Measurements from ENCODE around the gene GPD1.

The GPD1 gene

DNA sequence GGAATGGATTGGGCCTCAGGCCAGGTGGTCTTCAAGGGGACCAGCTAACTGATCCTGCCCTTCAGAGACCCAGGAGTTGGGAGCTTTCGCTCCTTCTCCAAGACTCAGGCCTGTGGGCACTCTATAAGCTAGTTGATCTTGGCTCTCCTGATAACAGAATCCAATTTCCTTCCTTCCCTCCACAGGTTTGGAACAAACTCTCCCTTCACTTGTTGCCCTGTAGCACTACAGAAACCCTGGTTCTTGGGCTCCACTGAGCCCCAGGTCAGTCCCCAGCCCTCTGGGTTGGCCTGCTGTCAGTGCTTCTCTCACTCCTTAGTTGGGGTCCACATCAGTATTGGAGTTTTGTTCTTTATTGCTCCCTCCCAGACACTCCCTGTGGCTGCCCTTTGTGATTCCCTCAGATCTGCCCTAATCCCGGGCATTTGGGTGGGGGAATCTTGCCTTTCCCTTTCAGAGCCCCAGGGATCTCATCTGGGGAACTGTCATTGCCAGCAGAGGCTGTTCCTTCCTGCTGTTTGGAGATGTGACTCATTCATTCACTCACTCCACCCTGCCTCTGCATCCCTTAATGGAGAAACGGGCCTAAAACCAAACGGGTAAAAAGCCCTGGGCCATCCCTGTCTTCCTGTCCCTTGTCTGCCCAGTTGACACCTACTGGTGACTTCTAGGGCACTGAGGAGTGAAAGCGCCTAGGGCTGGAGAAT is 4.4 kb upstream of the GPD1 start:
- no peak for DNase-seq
- Histone ChIP-seq H3K4me3 (ENCODE audit: low read depth, low read length) (no peak overlapping the region), H3K36me3 (replicated peaks) (peaks cover 55% of the 10 kb centered on the region), H3K27ac (no peak overlapping the region), H3K27me3 (replicated peaks) (no peaks in the 10 kb centered on the region)
- TF ChIP-seq, protein P1, sequence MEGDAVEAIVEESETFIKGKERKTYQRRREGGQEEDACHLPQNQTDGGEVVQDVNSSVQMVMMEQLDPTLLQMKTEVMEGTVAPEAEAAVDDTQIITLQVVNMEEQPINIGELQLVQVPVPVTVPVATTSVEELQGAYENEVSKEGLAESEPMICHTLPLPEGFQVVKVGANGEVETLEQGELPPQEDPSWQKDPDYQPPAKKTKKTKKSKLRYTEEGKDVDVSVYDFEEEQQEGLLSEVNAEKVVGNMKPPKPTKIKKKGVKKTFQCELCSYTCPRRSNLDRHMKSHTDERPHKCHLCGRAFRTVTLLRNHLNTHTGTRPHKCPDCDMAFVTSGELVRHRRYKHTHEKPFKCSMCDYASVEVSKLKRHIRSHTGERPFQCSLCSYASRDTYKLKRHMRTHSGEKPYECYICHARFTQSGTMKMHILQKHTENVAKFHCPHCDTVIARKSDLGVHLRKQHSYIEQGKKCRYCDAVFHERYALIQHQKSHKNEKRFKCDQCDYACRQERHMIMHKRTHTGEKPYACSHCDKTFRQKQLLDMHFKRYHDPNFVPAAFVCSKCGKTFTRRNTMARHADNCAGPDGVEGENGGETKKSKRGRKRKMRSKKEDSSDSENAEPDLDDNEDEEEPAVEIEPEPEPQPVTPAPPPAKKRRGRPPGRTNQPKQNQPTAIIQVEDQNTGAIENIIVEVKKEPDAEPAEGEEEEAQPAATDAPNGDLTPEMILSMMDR (IDR thresholded peaks at IDR 0.05; ENCODE audit: low read depth, low read length, missing control alignments): no peak
- in situ Hi-C loops (cut with HindIII; ENCODE audit: low pct_ligation_motif_present, low sequenced_read_pairs): no loop called here

DNA sequence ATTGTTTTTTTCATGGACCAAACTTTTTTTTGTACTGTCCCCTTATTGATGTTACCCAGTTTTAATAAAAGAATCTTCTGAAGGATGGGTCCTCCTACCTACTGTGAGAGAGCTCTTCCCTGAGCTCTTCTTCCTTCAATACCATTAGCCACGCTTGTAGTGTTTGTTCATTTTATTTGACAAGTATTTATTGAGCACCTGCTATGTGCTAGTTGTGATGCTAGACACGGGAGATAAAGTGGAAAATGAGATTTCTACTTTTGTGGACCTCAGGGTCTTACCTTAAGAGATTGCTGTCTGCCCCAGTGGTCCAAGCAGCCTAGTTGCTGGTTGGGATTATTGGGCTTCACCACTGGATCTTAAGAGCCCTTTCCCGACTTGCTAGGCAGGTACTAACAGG is 3.2 kb upstream of the GPD1 start:
- no peak for DNase-seq
- Histone ChIP-seq H3K27ac (no peak overlapping the region), H3K4me3 (ENCODE audit: low read depth, low read length) (no peak overlapping the region), H3K36me3 (replicated peaks) (peaks cover 44% of the 10 kb centered on the region), H3K27me3 (replicated peaks) (no peaks in the 10 kb centered on the region)
- in situ Hi-C loops (cut with HindIII; ENCODE audit: low pct_ligation_motif_present, low sequenced_read_pairs): no loop called here
- TF ChIP-seq, protein P1 (IDR thresholded peaks at IDR 0.05; ENCODE audit: low read depth, low read length, missing control alignments): no peak

DNA sequence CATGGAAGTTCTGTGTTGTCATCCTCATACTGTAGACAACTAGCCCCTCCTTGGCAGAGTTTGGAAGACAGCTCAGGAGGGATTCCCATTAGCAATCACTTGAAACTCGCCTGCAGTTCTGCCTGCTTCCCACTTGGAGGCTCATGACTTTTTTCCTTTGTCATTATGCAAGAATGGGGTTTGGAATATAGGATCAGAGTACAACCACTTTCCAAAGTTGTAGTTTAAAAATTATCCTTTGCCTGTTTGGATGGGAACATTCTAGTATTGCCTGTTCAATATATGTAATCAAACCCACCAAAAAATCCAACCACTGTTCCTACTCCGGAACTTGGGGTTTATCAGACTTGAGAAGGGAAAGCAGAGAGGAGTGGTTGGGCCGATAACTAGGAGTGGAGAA is 2.1 kb upstream of the GPD1 start:
- Histone ChIP-seq H3K27me3 (replicated peaks) (no peaks in the 10 kb centered on the region), H3K4me3 (ENCODE audit: low read depth, low read length) (no peak overlapping the region), H3K36me3 (replicated peaks) (peaks cover 33% of the 10 kb centered on the region), H3K27ac (no peak overlapping the region)
- in situ Hi-C loops (cut with HindIII; ENCODE audit: low pct_ligation_motif_present, low sequenced_read_pairs): no loop called here
- TF ChIP-seq, protein P1 (IDR thresholded peaks at IDR 0.05; ENCODE audit: low read depth, low read length, missing control alignments): peak; percentile 69
- no peak for DNase-seq

DNA sequence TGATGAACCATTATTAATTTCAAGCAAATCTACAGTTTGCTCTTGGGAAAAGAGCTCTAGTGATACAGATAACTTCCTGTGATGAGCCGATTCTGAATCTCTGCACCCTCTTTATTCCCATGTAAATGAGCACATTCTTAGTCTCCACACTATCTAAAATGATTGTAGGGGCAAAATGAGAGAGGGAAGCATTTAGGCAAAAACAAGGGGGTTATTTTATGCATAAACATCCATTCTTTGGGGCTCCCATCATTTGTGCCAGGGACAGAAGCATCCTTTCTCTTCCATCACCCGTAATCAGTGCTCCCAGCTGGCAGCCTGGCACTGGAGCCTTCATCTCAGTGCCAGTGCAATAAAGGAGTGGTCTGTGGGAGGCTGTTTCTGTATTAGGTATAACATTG is 1.7 kb upstream of the GPD1 start:
- Histone ChIP-seq H3K4me3 (ENCODE audit: low read depth, low read length) (no peak overlapping the region), H3K27me3 (replicated peaks) (no peaks in the 10 kb centered on the region), H3K27ac (no peak overlapping the region), H3K36me3 (replicated peaks) (peaks cover 28% of the 10 kb centered on the region)
- TF ChIP-seq, protein P1 (IDR thresholded peaks at IDR 0.05; ENCODE audit: low read depth, low read length, missing control alignments): no peak
- no peak for DNase-seq
- in situ Hi-C loops (cut with HindIII; ENCODE audit: low pct_ligation_motif_present, low sequenced_read_pairs): no loop called here

DNA sequence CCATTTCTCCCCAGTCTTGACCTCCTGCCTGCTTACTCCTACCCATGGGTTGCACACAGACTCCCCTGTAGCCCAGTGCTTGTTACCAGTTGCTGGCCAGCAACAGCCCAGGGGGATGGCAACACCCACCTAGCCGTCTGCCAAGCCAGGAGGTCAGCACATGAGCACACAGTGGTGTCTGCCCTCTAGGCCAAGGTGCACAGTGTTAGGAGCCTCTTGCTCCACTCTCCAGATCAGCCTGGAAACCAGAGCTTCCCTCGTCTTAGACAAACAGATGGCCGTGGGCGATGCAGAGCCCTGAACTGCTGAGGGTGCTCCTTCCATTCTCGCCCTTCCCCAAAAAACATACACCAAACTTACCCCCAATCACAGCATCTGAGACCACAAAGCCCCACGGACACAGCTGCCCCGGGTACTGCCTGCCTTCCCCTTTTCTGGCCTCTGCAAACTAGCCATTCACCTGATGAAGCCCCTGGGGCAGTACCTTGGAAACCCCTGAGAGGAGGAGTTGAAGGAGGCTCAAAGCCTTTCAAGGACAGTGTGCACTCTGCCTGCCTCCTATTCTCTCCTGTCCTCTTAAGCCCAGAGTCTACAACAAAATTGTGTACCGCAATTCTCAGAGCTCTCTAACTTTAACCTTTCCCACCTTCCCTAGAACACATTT is 1.0 kb upstream of the GPD1 start:
- Histone ChIP-seq H3K27me3 (replicated peaks) (no peaks in the 10 kb centered on the region), H3K27ac (no peak overlapping the region), H3K36me3 (replicated peaks) (peaks cover 23% of the 10 kb centered on the region), H3K4me3 (ENCODE audit: low read depth, low read length) (no peak overlapping the region)
- TF ChIP-seq, protein P1 (IDR thresholded peaks at IDR 0.05; ENCODE audit: low read depth, low read length, missing control alignments): no peak
- no peak for DNase-seq
- in situ Hi-C loops (cut with HindIII; ENCODE audit: low pct_ligation_motif_present, low sequenced_read_pairs): no loop called here
